ENCODE results near the gene GNA12. TPM values are rescaled to one million over a fixed set of nuclear protein-coding genes. Genes with fewer than 3 reads are reported as not detected.

GNA12 gene
- polyA plus RNA-seq, 1 donor (not counting 4 experiments of a cell fraction or from before 2014, with no cell fraction given): 35.5 TPM

DNA sequence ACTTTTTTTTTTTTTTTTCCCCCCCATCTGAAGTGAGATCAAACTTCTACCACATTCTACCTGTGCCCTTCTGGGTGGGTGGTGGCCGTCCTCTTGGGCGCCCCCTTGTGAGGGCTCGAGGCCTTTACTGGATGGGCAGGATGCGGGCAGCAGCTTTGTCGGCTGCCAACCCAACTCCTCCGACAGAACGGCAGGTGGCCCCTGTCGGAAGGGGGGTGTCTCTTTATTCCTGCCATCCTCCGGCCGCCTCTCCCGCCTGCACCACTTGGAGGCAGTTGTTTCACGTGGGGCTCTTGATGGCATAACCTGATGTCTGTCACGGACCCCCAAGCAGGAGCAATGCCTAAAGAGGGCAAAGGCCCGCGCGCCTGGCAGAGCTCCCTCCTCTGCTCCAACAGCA is 125.1 kb downstream of the GNA12 start:
- H3K9ac ChIP-seq (ENCODE audit: control insufficient read depth, extremely low read depth, insufficient read depth, low read length): no peak overlapping the region
- dilution Hi-C loops (cut with MboI; ENCODE audit: extremely low pct_ligation_motif_present, low sequenced_read_pairs): no loop called here
- H2AFZ ChIP-seq (ENCODE audit: control insufficient read depth, low read length): no peak overlapping the region
- no peak for FAIRE-seq
- H3K4me1 ChIP-seq (ENCODE audit: control insufficient read depth, extremely low read depth, insufficient read depth, low read length): peaks cover 8% of the 10 kb centered on the region
- no peaks in the 10 kb centered on the region for H3K79me2 ChIP-seq (ENCODE audit: control insufficient read depth, insufficient read depth, low read length)
- H3K9me3 ChIP-seq (ENCODE audit: control insufficient read depth, low read depth, low read length): no peaks in the 10 kb centered on the region
- no peak for DNase-seq (ENCODE audit: low read depth, low spot score)
- H3K27me3 ChIP-seq (ENCODE audit: control insufficient read depth, extremely low read depth, insufficient read depth, low read length): no peaks in the 10 kb centered on the region
- H3K9me1 ChIP-seq (ENCODE audit: control insufficient read depth, extremely low read depth, insufficient read depth, low read length): no peaks in the 10 kb centered on the region
- H3K4me3 ChIP-seq (ENCODE audit: control insufficient read depth in 2 of 3, extremely low read depth in 1 of 3, insufficient read depth in 2 of 3, low read depth in 1 of 3, low read length in 3 of 3): no peak overlapping the region
- no peaks in the 10 kb centered on the region for H4K20me1 ChIP-seq (ENCODE audit: control insufficient read depth, extremely low read depth, insufficient read depth, low read length)
- TF ChIP-seq, protein P1, sequence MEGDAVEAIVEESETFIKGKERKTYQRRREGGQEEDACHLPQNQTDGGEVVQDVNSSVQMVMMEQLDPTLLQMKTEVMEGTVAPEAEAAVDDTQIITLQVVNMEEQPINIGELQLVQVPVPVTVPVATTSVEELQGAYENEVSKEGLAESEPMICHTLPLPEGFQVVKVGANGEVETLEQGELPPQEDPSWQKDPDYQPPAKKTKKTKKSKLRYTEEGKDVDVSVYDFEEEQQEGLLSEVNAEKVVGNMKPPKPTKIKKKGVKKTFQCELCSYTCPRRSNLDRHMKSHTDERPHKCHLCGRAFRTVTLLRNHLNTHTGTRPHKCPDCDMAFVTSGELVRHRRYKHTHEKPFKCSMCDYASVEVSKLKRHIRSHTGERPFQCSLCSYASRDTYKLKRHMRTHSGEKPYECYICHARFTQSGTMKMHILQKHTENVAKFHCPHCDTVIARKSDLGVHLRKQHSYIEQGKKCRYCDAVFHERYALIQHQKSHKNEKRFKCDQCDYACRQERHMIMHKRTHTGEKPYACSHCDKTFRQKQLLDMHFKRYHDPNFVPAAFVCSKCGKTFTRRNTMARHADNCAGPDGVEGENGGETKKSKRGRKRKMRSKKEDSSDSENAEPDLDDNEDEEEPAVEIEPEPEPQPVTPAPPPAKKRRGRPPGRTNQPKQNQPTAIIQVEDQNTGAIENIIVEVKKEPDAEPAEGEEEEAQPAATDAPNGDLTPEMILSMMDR (optimal IDR thresholded peaks at IDR 0.05 in 1 of 3, IDR thresholded peaks at IDR 0.05 in 1 of 3, conservative IDR thresholded peaks at IDR 0.05 in 1 of 3; ENCODE audit: extremely low read depth in 1 of 3, insufficient read depth in 2 of 3, low read length in 3 of 3): peak; percentile 35 to 52 (median 43)
- TF ChIP-seq EZH2 (IDR thresholded peaks at IDR 0.05; ENCODE audit: low read length): no peak
- H3K36me3 ChIP-seq (ENCODE audit: control insufficient read depth in 2 of 2, extremely low read depth in 1 of 2, insufficient read depth in 2 of 2, low read length in 2 of 2): peaks cover 5 to 9% of the 10 kb centered on the region in 2 experiments
- H3K4me2 ChIP-seq (ENCODE audit: control insufficient read depth, extremely low read depth, insufficient read depth, low read depth, low read length): no peak overlapping the region
- H3K27ac ChIP-seq (ENCODE audit: control insufficient read depth, insufficient read depth, low read length): no peak overlapping the region

DNA sequence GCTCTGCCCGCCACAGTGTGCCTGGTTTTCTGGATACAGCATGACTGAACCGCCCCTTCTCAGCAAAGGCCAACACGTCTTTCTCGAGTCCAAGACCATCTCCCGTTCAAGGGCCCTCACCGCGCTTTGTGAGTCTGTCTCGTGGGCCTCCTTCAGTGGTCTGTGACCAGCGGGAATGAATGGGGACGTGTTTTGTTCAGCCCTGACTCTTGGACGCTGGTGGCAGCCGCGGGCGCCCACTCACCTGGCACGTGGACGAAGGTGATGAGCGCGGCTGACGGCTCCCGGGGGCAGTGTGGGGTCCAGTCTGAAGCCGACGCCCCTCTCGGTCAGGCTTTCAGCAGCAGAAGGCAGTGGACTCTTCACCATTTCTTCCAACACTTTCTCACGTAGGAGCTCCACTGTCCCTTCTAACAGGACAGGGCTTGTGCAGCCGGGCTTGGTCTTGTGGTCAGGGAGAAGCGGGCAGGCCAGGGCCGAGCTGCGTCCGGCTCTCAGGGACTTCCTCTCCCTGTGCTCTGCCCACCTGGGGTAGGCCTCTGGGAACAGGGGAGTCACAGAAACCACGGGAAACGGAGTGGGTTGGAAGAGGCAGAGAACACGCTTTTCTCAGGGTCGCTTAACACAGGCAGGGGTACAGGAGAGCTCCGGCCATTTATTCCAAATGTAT is 125.7 kb downstream of the GNA12 start:
- TF ChIP-seq, protein P1 (optimal IDR thresholded peaks at IDR 0.05 in 1 of 3, IDR thresholded peaks at IDR 0.05 in 1 of 3, conservative IDR thresholded peaks at IDR 0.05 in 1 of 3; ENCODE audit: extremely low read depth in 1 of 3, insufficient read depth in 2 of 3, low read length in 3 of 3): no peak
- TF ChIP-seq EZH2 (IDR thresholded peaks at IDR 0.05; ENCODE audit: low read length): no peak

More for the DNA sequence above, 125.7 kb downstream of the GNA12 start:
- no peak overlapping the region for H3K27ac ChIP-seq (ENCODE audit: control insufficient read depth, insufficient read depth, low read length)
- H3K4me2 ChIP-seq (ENCODE audit: control insufficient read depth, extremely low read depth, insufficient read depth, low read depth, low read length): no peak overlapping the region
- FAIRE-seq (no peak), DNase-seq (ENCODE audit: low read depth, low spot score) (no peak)
- H2AFZ ChIP-seq (ENCODE audit: control insufficient read depth, low read length): no peak overlapping the region
- dilution Hi-C loops (cut with MboI; ENCODE audit: extremely low pct_ligation_motif_present, low sequenced_read_pairs): no loop called here
- no peaks in the 10 kb centered on the region for H3K9me3 ChIP-seq (ENCODE audit: control insufficient read depth, low read depth, low read length)
- H4K20me1 ChIP-seq (ENCODE audit: control insufficient read depth, extremely low read depth, insufficient read depth, low read length): no peaks in the 10 kb centered on the region
- peaks cover 8% of the 10 kb centered on the region for H3K4me1 ChIP-seq (ENCODE audit: control insufficient read depth, extremely low read depth, insufficient read depth, low read length)
- H3K9me1 ChIP-seq (ENCODE audit: control insufficient read depth, extremely low read depth, insufficient read depth, low read length): no peaks in the 10 kb centered on the region
- no peaks in the 10 kb centered on the region for H3K27me3 ChIP-seq (ENCODE audit: control insufficient read depth, extremely low read depth, insufficient read depth, low read length)
- H3K36me3 ChIP-seq (ENCODE audit: control insufficient read depth in 2 of 2, extremely low read depth in 1 of 2, insufficient read depth in 2 of 2, low read length in 2 of 2): peaks cover 5 to 10% of the 10 kb centered on the region in 2 experiments
- H3K79me2 ChIP-seq (ENCODE audit: control insufficient read depth, insufficient read depth, low read length): no peaks in the 10 kb centered on the region
- no peak overlapping the region for H3K4me3 ChIP-seq (ENCODE audit: control insufficient read depth in 2 of 3, extremely low read depth in 1 of 3, insufficient read depth in 2 of 3, low read depth in 1 of 3, low read length in 3 of 3)
- H3K9ac ChIP-seq (ENCODE audit: control insufficient read depth, extremely low read depth, insufficient read depth, low read length): no peak overlapping the region

Measured in keratinocyte (primary cell).